Adrenal gland (tissue), 5 donors: ENCODE results near the gene SDK2.

Experiments used
- CTCF ChIP-seq, 6 experiments: fragments of 450-650 bp in 4 of 6; fragments of 200-600 bp in 2 of 6; sonication (generic) in 1 of 6; IDR thresholded peaks; 1 replicate in 5 of 6; 2 replicates in 1 of 6; pipeline versions ENCODE4 v1.5.1 to v1.8.0; 2016 to 2021; ENCODE audit warnings: antibody characterized with exemption in 6 of 6, mild to moderate bottlenecking in 2 of 6, moderate library complexity in 1 of 6
- POLR2A ChIP-seq, 2 donors: fragments of 450-650 bp; IDR thresholded peaks; one replicate each; pipeline ENCODE4 v1.6.1; 2017; ENCODE audit warnings: antibody characterized with exemption in 2 of 2, mild to moderate bottlenecking in 2 of 2, moderate library complexity in 1 of 2
- donor health status: DM: no; HTN: no; CAD: no.

- TF ChIP-seq POLR2A (IDR thresholded peaks at IDR 0.05) (no peak), CTCF (IDR thresholded peaks at IDR 0.05) (no peak)
These were observed 327.2 kb downstream of the SDK2 start for GRCh38 chr17:73316919-73317505.
